ENCODE data around the gene CLSTN1. TPM values are rescaled to one million over a fixed set of nuclear protein-coding genes. Genes with fewer than 3 reads are reported as not detected.

Gene CLSTN1
- total RNA-seq, 1 experiment from 2014 or later: 99.3 TPM

- Mint-ChIP-seq H3K27me3 (ENCODE audit: unreplicated experiment) (no peaks in the 10 kb centered on the region), H3K4me3 (ENCODE audit: low read depth, unreplicated experiment) (peak overlapping the region; percentile 77)
Observed at GRCh38 chr1:9826087-9826486, 2.3 kb upstream of the CLSTN1 start.

GRCh38 chr1:9825093-9826074, 1.6 kb upstream of the CLSTN1 start:
- DNase-seq: peak; percentile 82
- no peaks in the 10 kb centered on the region for H3K9me3 Mint-ChIP-seq (ENCODE audit: low read depth, unreplicated experiment)
- no TSS peak for BruUV-seq (replicated peaks)
- no peak for TF ChIP-seq CTCF (IDR thresholded peaks at IDR 0.05; ENCODE audit: unreplicated experiment)
- CTCF ChIA-PET: interaction anchor here (0.5 to 0.7 kb wide), 2 partner anchors 40 to 198 kb away, joined by 3 to 4 read pairs; no protein-coding TSS in a partner anchor
- peak overlapping the region; percentile 77 for H3K4me3 Mint-ChIP-seq (ENCODE audit: low read depth, unreplicated experiment)
- peaks cover 35% of the 10 kb centered on the region for H3K36me3 Mint-ChIP-seq (ENCODE audit: insufficient read depth, unreplicated experiment)
- intact Hi-C loops (cut with micrococcal nuclease; ENCODE audit: unreplicated experiment): loop anchor here (5.0 kb wide), 1 partner anchor 42 kb away; no protein-coding TSS in a partner anchor
- no peaks in the 10 kb centered on the region for H3K27me3 Mint-ChIP-seq (ENCODE audit: unreplicated experiment)
- peaks cover 19% of the 10 kb centered on the region for H3K4me1 Mint-ChIP-seq (ENCODE audit: low read depth, unreplicated experiment)
- peak overlapping the region; percentile 79 for H3K27ac Mint-ChIP-seq (ENCODE audit: unreplicated experiment)

More at GRCh38 chr1:9826087-9826486, 2.3 kb upstream of the CLSTN1 start:
- DNase-seq: no peak
- intact Hi-C loops (cut with micrococcal nuclease; ENCODE audit: unreplicated experiment): loop anchor here (5.0 kb wide), 1 partner anchor 41 kb away; no protein-coding TSS in a partner anchor
- CTCF ChIA-PET: interaction anchor here (0.5 to 0.7 kb wide), 2 partner anchors 41 to 199 kb away, joined by 3 to 4 read pairs; no protein-coding TSS in a partner anchor
- BruUV-seq (replicated peaks): TSS peak; percentile 55
- peaks cover 35% of the 10 kb centered on the region for H3K36me3 Mint-ChIP-seq (ENCODE audit: insufficient read depth, unreplicated experiment)
- H3K27ac Mint-ChIP-seq (ENCODE audit: unreplicated experiment): peak overlapping the region; percentile 79
- no peaks in the 10 kb centered on the region for H3K9me3 Mint-ChIP-seq (ENCODE audit: low read depth, unreplicated experiment)
- peaks cover 19% of the 10 kb centered on the region for H3K4me1 Mint-ChIP-seq (ENCODE audit: low read depth, unreplicated experiment)
- no peak for TF ChIP-seq CTCF (IDR thresholded peaks at IDR 0.05; ENCODE audit: unreplicated experiment)

- Mint-ChIP-seq H3K4me1 (ENCODE audit: low read depth, unreplicated experiment) (peaks cover 19% of the 10 kb centered on the region), H3K36me3 (ENCODE audit: insufficient read depth, unreplicated experiment) (peaks cover 35% of the 10 kb centered on the region), H3K27ac (ENCODE audit: unreplicated experiment) (peak overlapping the region; percentile 79), H3K9me3 (ENCODE audit: low read depth, unreplicated experiment) (no peaks in the 10 kb centered on the region), H3K4me3 (ENCODE audit: low read depth, unreplicated experiment) (peak overlapping the region; percentile 77), H3K27me3 (ENCODE audit: unreplicated experiment) (no peaks in the 10 kb centered on the region)
- intact Hi-C loops (cut with micrococcal nuclease; ENCODE audit: unreplicated experiment): loop anchor here (5.0 kb wide), 1 partner anchor 43 kb away; no protein-coding TSS in a partner anchor
- CTCF ChIA-PET: no interaction called here
- BruUV-seq (replicated peaks): no TSS peak
- DNase-seq: no peak
- TF ChIP-seq CTCF (IDR thresholded peaks at IDR 0.05; ENCODE audit: unreplicated experiment): no peak
Observed at GRCh38 chr1:9824702-9825089, 931 bp upstream of the CLSTN1 start.

- Mint-ChIP-seq H3K9me3 (ENCODE audit: low read depth, unreplicated experiment) (no peaks in the 10 kb centered on the region), H3K36me3 (ENCODE audit: insufficient read depth, unreplicated experiment) (peaks cover 35% of the 10 kb centered on the region), H3K4me1 (ENCODE audit: low read depth, unreplicated experiment) (peaks cover 19% of the 10 kb centered on the region), H3K4me3 (ENCODE audit: low read depth, unreplicated experiment) (peak overlapping the region; percentile 77), H3K27ac (ENCODE audit: unreplicated experiment) (no peak overlapping the region), H3K27me3 (ENCODE audit: unreplicated experiment) (no peaks in the 10 kb centered on the region)
- no peak for DNase-seq
- TF ChIP-seq CTCF (IDR thresholded peaks at IDR 0.05; ENCODE audit: unreplicated experiment): no peak
- intact Hi-C loops (cut with micrococcal nuclease; ENCODE audit: unreplicated experiment): no loop called here
- CTCF ChIA-PET: no interaction called here
- no TSS peak for BruUV-seq (replicated peaks)
Observed at GRCh38 chr1:9823693-9823942, 147 bp downstream of the CLSTN1 start.

Data from Calu3 (cell line).